Fibroblast of peridontal ligament (primary cell): ENCODE results near the gene RGS9.

ENCODE experiments used
- DNase-seq: peaks from one replicate; pipeline ENCODE4 v3.0.0-alpha.2; 2010; ENCODE audit errors: extremely low read depth

RGS9 gene

DNA sequence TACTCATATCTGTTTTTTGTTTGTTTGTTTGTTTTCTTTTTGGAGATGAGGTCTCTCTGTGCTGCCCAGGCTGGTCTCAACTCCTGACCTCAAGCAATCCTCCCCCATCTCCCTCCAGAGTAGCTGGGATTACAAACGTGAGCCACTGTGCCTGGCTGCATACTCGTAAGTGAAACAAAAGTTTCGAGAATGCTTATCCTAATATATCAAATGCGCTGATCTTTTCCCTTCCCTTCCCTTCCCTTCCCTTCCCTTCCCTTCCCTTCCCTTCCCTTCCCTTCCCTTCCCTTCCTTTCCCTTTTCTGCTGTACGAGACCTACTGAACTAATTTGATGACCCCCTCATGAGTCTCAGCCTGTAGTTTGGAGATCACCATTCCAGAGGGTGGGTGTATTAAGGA, 122.1 kb downstream of the RGS9 start:
- no peak for DNase-seq

DNA sequence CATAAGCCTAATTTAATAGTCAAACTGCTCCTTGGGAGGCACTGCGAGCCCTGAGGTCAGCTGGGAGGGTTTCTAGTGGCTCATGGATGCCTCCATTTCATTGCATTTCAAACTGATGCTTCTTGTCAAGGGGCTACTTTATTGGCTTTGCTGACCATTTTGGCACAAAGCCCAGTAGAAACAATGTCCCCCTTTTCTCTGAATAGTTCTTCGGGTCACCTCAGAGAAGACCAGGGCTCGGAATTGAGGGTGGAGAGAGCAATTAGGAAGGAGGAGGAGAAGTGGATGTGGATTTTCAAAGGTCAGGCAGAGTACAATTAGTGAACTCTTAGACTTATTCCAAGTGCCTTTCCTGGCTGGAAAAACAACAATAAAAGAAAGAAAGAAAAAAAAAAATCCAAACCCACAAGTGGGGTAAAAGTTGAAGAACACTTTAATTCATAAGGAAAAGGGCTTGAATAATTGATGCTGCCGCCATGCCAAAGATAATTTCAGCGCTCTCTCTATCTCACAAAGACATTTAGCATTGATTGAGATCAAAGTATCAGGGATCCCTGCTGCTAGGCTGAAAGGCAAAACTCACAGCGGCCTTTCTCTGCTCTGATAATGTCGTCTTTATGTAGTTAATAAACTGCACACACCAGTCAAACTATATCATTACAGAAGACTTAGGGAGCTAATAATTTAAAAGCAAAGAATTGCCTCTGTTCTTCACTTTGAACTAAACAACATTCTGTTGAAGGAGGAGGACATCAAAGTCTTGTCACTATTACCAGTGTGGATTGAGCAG, 122.7 kb downstream of the RGS9 start:
- no peak for DNase-seq

DNA sequence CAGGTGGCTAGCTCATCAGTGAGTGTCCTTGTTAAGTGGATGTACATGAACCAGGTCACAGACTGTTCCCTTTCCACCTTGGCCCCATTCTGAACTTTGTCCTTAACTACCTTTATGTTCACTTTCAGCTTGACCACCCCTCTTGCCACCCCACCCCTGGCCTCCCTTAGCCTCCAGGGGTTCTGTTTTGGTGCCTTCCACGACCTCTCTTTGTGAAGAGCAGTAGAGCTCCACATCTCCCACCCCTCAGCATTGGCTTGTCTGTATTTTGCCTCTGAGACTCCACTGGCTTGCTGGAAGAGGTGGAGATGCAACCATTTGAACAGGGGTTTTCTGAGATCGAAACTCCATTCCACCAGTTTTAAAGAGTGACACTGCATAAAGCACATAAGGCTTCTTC, 123.5 kb downstream of the RGS9 start:
- no peak for DNase-seq

DNA sequence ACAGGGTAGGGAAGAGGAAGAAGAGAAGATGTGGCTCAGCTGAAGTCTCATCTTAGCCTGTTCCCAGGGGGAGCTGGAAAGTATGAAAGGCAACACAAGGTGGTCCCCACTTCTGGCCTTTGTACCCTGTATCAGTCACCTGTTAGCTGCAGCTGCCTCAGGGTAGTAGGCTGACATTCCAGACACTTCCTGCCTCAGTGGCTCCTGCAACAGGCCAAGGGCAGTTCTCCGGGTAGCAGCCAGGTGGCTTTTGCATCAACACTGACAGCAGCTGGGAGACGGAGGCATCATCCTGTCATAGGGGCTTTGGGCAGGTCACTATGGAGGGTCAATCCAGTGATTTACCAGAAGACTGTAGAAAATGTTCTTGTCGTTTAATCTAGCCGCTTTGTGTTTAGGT, 124.0 kb downstream of the RGS9 start:
- no peak for DNase-seq

DNA sequence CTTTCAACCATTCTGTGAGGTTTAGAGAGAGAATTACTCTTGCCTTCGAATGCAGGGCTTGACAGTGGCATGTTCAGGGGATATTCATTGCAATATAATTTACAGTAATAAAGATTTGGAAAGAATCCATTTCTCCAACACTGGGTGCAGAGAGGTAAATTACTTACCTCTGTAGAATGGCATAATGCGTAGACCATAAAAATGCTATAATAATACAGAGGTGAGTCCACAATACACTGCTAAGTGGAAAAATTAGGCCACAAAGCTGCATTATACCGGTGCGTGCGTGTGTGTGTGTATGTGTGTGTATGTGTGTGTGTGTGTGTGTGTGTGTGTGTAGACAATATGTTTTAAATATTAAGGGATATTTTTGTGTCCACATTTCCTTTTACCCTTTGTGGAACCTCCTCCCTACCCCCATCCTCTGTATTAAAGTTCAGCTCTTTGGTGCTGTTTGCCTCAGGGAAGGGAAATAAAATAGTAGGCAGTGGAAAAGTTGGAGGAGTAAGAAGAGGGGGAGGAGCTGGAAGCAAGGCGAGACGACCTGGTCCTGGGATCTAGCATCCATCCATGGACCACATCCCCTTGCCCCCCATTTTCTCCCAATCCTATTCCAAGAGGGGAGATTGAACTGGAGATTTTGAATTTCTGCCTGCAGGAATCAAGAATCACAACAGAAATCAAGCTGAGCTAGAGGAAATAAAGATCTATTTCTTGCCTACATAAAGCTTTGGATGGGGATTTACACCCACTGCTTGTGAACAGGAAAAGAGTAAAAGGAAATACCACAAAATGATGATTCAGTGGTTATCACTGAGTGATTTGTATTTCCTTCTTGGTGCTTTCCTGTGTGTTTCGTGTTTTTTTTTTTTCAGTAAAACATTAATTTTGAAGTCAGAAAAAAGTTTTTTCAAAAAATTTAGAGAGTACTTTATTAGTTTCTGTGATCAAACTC, 124.8 kb downstream of the RGS9 start:
- no peak for DNase-seq

DNA sequence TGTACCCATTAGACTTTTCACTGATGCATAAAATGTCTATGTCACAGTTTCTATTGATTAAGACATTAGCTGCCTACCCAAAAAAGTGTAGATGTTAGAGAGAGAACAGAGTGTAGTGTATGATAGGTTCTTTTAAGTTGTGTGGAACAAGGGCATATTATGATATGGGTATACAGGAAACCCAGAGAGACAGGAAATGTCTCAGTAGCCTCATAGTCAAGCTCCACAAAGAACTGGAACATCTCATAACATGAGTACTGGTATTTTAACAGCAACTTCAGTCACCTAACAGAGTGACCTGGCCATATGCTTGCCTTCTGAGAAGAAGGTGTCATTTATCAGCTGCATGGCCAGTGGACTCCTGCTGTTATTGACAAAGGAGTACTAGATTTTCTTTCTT, 128.1 kb downstream of the RGS9 start:
- no peak for DNase-seq

DNA sequence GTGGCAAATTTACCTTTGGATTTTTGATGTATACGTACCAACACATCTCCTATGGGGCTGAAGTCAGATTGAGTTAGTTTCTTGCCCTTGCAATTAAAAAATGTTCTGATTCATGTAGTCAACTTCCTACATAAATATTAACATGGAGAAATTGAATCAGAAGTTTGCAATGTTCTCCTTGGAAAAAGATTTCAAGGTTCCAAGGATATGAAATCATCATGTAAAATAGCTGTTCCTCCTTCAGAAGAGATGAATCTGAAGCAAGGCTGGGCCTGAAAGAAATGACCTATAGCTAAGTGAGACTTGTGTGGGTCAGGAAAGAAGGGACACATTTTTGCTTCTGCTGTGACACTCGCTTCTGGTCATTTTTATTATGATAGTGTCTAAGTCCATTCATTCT, 131.7 kb downstream of the RGS9 start:
- peak; percentile 42 for DNase-seq

DNA sequence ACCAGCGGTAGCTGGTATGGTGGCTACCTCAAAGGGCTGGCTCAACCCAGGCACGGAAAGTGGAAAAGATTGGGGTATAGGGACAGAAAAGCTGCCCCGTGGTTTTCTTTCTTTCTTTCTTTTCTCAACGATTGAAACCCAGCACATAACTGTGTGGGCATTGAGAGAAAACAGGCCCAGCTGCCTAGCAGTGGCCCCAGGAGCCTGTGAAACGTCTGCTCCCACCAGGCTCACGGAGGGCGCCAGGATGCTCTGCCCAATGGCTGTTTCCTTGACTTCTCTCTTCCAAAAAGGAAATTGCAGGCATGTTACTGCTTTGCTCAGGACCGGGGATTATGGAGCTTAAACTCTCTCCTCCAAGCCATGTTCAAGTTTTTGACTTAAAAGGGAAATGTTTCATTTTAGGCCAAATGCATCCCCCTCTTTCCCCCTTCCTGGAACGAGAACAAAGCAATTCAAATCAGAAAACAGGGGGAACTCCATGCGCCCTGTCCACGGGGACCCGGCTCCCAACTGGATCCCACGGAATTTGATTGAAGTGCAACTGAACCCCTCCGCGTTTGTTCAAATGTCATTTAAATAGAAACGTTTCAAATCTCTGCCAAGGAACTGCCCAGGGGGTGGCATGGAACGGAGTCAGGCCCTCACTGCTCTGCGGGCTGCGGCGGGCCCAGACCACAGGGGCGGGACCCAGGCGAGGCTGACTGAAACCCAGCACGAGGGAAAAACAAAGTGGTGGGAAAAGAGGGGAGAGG, 133.5 kb downstream of the RGS9 start:
- peak; percentile 4 for DNase-seq

DNA sequence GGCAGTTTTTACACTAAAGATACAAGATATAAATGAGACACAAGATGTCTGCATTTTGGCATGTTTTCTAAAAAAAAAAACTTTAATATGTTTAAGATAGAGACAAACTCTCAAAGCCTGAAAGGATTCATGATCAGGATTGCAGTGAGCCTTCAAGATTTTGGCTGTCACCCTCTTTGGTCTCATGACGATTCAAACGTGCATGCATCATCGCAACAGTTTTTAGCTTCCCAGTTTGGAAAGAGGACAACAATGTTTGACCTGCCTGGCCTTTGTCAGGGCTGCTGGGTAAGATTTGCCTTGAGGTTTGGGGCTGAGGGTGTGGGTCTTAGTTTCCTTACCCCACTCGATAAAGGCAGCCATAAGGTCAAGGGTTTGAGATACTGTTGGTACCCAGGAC, 134.1 kb downstream of the RGS9 start:
- peak; percentile 45 for DNase-seq
